HG02870 (cell line): ENCODE results near the gene KLHL26.

Experiments used
- ATAC-seq: cut with Tn5 transposase; IDR thresholded peaks from one replicate; pipeline ENCODE4 v1.9.1; 2021; ENCODE audit warnings: mild to moderate bottlenecking, moderate library complexity; ENCODE audit not compliant: unreplicated experiment

Gene KLHL26

GRCh38 chr19:18612051-18612771 is 24.6 kb upstream of the KLHL26 start:
- ATAC-seq, result no peak

GRCh38 chr19:18612772-18613588 is 23.8 kb upstream of the KLHL26 start, which contains the start of gene TMEM59L:
TSS of gene TMEM59L (plus strand) at chr19:18612870. CDS start at chr19:18612959, 89 bp downstream.
- no peak for ATAC-seq

GRCh38 chr19:18613589-18614234 is 23.1 kb upstream of the KLHL26 start:
- no peak for ATAC-seq

DNA sequence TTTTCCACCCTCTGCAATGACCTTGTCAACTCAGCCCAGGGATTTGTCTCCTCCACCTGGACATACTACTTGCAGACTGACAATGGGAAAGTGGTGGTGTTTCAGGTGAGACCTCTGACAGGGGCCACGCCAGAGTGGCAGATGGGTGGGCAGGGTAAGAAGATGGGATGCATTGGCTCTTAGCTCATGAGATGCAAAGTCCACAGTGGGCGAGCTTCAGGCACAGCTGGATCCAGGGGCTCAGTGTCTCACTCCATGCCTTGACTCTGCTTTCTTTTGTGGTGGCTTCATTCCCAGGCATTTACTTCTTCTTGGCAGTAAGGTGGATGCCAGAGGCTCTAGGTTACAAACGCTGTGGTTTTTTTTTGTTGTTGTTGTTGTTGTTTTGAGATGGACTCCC is 20.8 kb upstream of the KLHL26 start:
- no peak for ATAC-seq

DNA sequence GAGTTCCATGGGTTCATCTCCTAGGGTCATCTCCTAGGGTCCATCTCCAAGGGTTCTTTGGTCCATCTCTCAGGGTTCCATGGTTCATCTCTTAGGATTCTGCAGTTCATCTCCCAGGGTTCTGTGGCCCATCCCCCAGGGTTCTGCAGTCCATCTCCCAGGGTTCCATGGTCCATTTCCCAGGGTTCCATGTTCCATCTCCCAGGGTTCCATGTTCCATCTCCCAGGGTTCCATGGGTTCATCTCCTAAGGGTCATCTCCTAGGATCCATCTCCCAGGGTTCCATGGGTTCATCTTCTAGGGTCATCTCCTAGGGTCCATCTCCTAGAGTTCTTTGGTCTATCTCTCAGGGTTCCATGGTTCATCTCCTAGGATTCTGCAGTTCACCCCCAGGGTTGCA is 19.3 kb upstream of the KLHL26 start:
- ATAC-seq, result no peak

DNA sequence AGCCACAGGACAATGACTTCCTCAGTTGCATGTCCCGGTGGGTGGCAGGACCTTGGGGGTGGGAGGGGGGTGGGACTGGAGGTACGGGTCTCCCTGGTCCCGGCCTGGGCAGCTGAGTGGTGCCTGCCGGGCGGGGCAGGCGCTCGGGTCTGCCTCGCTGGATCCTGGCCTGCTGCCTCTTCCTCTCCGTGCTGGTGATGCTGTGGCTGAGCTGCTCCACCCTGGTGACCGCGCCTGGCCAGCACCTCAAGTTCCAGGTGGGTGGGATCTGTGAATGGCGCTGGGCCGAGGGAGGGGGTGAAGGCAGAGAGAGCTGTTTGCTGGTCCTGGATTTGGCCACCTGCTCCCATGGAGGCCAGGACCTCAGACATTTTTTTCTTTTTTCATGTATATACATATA is 18.6 kb upstream of the KLHL26 start:
- no peak for ATAC-seq

DNA sequence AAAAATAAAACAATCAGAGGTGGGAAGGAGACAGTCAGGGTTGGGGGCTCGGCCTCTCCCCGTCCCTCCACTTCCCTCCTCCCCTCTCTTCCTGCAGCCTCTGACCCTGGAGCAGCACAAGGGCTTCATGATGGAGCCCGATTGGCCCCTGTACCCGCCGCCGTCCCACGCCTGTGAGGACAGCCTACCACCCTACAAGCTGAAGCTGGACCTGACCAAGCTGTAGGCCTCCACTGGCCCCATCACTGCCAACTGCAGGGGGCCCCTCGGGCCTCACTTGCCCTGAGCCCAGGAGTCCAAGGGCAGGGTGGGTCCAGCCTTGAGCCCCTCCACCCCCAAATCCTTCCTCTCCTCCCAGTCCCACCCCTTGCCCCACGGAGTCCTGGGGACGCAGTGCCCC is 16.5 kb upstream of the KLHL26 start:
- no peak for ATAC-seq

GRCh38 chr19:18620902-18621301 is 15.9 kb upstream of the KLHL26 start:
- ATAC-seq, result no peak

GRCh38 chr19:18626906-18627305 is 9.9 kb upstream of the KLHL26 start:
- ATAC-seq, result no peak

DNA sequence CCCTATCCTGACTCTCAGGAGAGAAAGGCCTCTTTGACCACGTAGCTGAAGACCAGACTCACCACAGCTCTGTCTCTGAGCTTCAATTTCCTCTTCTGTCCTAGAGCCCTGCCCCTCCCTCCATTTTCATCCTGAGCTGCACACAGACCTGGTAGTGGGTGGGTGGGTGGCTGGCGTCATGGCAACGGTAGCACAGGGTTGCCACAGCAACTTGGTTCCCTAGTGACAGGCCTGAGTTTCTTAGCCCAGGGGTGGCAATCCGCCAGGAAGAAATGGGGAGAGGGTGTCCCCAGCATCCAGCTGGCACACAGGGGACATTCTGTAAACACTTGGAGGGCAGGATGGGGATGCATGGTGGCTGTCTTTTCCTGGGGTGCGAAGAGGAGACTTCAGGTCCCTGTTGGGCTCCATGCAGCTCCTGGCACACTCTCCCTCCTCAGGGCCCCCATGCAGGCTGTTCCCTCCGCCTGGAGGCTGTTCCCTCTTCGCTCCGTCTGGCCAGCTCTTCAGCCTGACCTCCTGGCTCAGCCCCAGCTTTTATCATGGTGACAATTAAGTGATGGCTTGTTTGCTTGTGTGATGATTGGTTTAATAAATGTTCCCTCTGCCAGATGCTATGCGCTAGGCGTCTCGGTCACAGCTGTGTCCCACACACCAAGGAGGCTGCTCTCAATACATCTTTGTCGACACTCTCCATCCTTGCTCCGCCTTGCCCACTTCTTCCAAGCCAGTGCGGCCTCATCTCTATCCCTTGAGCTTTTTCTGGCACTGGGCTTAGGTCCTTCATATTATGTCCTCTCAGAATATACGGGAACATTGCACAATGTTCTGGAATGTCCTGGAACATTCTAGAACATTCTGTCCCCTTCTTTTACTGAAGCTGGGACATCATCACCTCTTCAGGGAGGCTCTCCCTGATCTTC is 7.4 kb upstream of the KLHL26 start:
- no peak for ATAC-seq

- ATAC-seq, result no peak
Observed at GRCh38 chr19:18633321-18633720, 3.5 kb upstream of the KLHL26 start.

GRCh38 chr19:18634612-18635297 is 2.1 kb upstream of the KLHL26 start:
- no peak for ATAC-seq

DNA sequence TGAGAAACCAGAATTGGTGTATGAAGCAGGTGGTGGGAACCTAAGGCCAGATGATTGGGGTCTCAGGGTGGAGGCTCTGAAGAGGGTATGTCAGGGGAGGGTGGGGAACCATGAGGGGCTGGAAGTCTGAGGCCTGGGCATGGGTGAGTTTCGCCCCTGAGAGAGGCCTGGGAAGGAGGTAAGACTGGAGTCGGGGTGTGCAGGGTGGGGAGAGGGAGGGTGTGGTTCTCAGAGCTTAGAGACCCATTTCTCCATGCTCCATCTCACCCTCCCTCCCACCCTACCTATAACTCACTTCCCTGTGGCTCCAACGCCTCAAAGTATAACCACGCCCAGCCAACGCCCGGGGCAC is 1.0 kb upstream of the KLHL26 start:
- no peak for ATAC-seq

GRCh38 chr19:18636183-18636968 is 452 bp upstream of the KLHL26 start:
- peak; percentile 85 for ATAC-seq

GRCh38 chr19:18637673-18638630 is 1.1 kb downstream of the KLHL26 start:
- ATAC-seq, result no peak

GRCh38 chr19:18639706-18640243 is 2.9 kb downstream of the KLHL26 start:
- ATAC-seq, result no peak

- ATAC-seq, result no peak
Observed at GRCh38 chr19:18644196-18645034, 7.6 kb downstream of the KLHL26 start.
